ENCODE results near the gene RFC1.
"Not testable (repeated sequence)": the region's sequence is repeated elsewhere in the genome, so short reads cannot be mapped to it uniquely, and the experiment has no call there.

RFC1 gene

DNA sequence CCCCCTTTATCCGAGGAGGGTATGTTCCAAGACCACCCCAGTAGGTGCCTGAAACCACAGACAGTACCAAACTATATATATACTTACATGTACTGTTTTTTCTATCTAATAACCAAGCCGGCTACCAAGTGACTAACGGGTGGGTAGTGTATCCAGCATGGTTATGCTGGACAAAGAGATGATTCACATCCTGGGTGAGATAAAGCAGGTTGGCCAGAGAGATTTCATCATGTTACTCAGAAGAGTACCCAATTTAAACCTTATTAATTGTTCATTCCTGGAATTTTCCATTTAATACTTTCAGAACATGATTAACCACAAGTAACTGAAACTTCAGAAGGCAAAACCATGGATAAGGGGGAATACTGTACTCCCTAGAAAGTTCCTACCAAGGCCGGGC, 46.5 kb downstream of the RFC1 start:
- Histone ChIP-seq H3K9me3 (ENCODE audit: control insufficient read depth in 1 of 2, low read length in 2 of 2) (no peaks in the 10 kb centered on the region), H3K9ac (ENCODE audit: low read depth in 1 of 2, low read length in 2 of 2) (no peak overlapping the region), H3K27ac (ENCODE audit: low read depth, low read length) (no peak overlapping the region), H3K27me3 (ENCODE audit: control insufficient read depth in 1 of 2, insufficient read depth in 2 of 2, low read length in 2 of 2) (no peaks in the 10 kb centered on the region), H3K36me3 (ENCODE audit: control insufficient read depth in 1 of 2, insufficient read depth in 2 of 2, low read length in 2 of 2) (peaks cover 15 to 37% of the 10 kb centered on the region in 2 donors), H3K4me1 (ENCODE audit: control insufficient read depth in 1 of 2, insufficient read depth in 2 of 2, low read length in 2 of 2) (no peaks in the 10 kb centered on the region), H3K4me3 (ENCODE audit: low read depth in 1 of 2, low read length in 2 of 2) (no peak overlapping the region)

DNA sequence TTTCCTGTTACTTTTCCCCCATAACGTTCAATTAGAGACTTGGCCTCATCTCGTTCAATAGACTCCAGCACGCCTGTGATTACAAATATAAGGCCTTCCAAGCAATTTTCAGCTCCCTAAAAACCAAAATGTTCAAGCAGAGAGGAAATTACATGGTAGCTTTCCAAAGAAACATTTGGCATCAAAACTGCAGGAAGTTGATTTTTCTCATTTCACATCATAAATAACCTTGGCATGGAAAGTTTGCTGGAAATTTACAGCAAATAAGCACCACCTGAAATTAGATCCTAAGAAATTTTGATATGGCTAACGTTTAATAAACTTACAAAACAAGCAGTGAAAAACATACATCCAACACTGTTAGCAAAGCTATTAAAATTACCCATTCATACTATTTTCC, 53.3 kb downstream of the RFC1 start:
- no peak overlapping the region for H3K27ac ChIP-seq (ENCODE audit: low read depth, low read length)
- peaks cover 19 to 78% of the 10 kb centered on the region in 2 donors for H3K36me3 ChIP-seq (ENCODE audit: control insufficient read depth in 1 of 2, insufficient read depth in 2 of 2, low read length in 2 of 2)
- H3K9me3 ChIP-seq (ENCODE audit: control insufficient read depth in 1 of 2, low read length in 2 of 2), result no peaks in the 10 kb centered on the region

DNA sequence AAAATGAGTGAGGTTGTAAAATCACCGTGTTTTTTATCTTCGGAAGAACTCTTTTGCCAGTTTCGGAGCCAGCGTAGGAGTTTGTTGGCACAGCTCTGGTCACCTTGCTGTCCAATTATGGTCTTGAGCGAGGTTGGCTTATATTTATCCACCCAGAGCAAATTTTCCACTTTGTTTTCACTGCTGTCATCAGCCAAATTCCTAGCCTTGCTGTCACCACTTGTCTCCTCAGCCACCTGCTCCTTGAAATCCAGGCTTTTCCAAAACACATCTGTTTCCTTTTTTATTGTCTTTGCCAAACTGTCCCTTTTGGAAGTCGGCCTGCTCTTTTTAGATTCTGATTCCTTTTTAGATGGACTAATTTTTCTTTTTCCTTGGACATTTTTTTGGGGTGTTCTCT, 57.6 kb downstream of the RFC1 start:
- Histone ChIP-seq H3K36me3 (ENCODE audit: control insufficient read depth in 1 of 2, insufficient read depth in 2 of 2, low read length in 2 of 2) (peaks cover 21 to 68% of the 10 kb centered on the region in 2 donors), H3K27ac (ENCODE audit: low read depth, low read length) (no peak overlapping the region)

More for the DNA sequence above, 53.3 kb downstream of the RFC1 start:
- Histone ChIP-seq H3K27me3 (ENCODE audit: control insufficient read depth in 1 of 2, insufficient read depth in 2 of 2, low read length in 2 of 2) (no peaks in the 10 kb centered on the region), H3K4me1 (ENCODE audit: control insufficient read depth in 1 of 2, insufficient read depth in 2 of 2, low read length in 2 of 2) (no peaks in the 10 kb centered on the region), H3K9ac (ENCODE audit: low read depth in 1 of 2, low read length in 2 of 2) (no peak overlapping the region), H3K4me3 (ENCODE audit: low read depth in 1 of 2, low read length in 2 of 2) (no peak overlapping the region)

DNA sequence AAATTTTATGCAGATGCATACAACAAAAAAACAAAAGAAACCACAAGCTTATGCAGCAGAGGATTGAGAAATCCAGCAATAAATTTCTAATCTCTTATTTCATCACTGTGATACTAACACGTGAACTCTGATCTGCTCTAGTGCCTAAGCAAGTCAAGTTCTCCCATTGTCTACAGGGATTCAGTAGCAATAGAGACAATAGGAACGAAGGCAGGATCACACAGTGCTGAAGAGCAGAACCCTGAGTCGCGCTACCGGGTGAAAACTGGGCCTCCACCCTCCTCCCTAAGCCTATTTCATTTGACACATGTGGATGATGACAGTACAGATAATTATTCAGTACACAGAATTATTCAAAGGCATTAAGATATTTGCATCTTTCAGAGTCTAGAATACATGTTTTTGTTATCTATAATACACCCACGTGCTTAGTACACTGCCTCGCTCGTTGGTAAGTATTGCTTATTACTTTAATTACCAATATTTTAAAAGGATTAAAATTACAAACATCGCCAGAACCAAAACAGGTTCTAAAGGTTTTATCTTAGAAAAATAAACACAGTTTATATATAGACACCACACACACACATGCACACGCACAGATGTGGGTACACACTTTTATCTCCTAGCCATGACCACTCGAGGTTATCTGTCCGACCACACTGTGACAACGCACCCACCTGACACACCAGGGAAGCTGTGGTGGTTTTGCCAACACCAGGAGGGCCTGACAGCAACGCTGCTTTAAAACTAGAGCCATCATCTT, 60.1 kb downstream of the RFC1 start:
- no peaks in the 10 kb centered on the region for H3K4me1 ChIP-seq (ENCODE audit: control insufficient read depth in 1 of 2, insufficient read depth in 2 of 2, low read length in 2 of 2)
- no peak overlapping the region for H3K9ac ChIP-seq (ENCODE audit: low read depth in 1 of 2, low read length in 2 of 2)
- H3K36me3 ChIP-seq (ENCODE audit: control insufficient read depth in 1 of 2, insufficient read depth in 2 of 2, low read length in 2 of 2), result peaks cover 23 to 69% of the 10 kb centered on the region in 2 donors
- H3K27ac ChIP-seq (ENCODE audit: low read depth, low read length), result no peak overlapping the region
- no peaks in the 10 kb centered on the region for H3K9me3 ChIP-seq (ENCODE audit: control insufficient read depth in 1 of 2, low read length in 2 of 2)
- no peaks in the 10 kb centered on the region for H3K27me3 ChIP-seq (ENCODE audit: control insufficient read depth in 1 of 2, insufficient read depth in 2 of 2, low read length in 2 of 2)
- H3K4me3 ChIP-seq (ENCODE audit: low read depth in 1 of 2, low read length in 2 of 2), result no peak overlapping the region

More for the DNA sequence above, 57.6 kb downstream of the RFC1 start:
- no peaks in the 10 kb centered on the region for H3K9me3 ChIP-seq (ENCODE audit: control insufficient read depth in 1 of 2, low read length in 2 of 2)
- H3K4me1 ChIP-seq (ENCODE audit: control insufficient read depth in 1 of 2, insufficient read depth in 2 of 2, low read length in 2 of 2), result no peaks in the 10 kb centered on the region
- no peak overlapping the region for H3K4me3 ChIP-seq (ENCODE audit: low read depth in 1 of 2, low read length in 2 of 2)
- no peak overlapping the region for H3K9ac ChIP-seq (ENCODE audit: low read depth in 1 of 2, low read length in 2 of 2)
- H3K27me3 ChIP-seq (ENCODE audit: control insufficient read depth in 1 of 2, insufficient read depth in 2 of 2, low read length in 2 of 2), result no peaks in the 10 kb centered on the region

DNA sequence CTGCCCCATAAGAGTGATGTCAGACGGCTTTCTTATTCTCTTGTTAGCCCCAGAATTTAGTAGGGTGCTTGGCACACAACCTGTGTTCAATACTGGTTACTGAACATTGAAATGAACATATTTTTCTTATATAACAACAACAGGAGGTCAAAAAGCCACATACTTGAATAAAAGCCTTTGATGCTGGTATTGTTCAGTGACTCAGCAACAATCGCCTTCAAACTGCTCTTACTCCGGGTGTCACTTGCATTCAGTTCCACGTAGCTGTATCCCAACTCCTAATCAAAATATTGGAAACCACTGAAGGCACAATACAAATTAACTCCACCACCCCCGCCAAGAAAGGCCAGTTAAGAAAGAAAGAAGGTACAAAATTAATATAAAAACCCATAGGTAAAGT, 61.5 kb downstream of the RFC1 start:
- no peak overlapping the region for H3K27ac ChIP-seq (ENCODE audit: low read depth, low read length)
- no peak overlapping the region for H3K9ac ChIP-seq (ENCODE audit: low read depth in 1 of 2, low read length in 2 of 2)
- no peaks in the 10 kb centered on the region for H3K9me3 ChIP-seq (ENCODE audit: control insufficient read depth in 1 of 2, low read length in 2 of 2)
- H3K27me3 ChIP-seq (ENCODE audit: control insufficient read depth in 1 of 2, insufficient read depth in 2 of 2, low read length in 2 of 2), result no peaks in the 10 kb centered on the region
- H3K4me3 ChIP-seq (ENCODE audit: low read depth in 1 of 2, low read length in 2 of 2), result no peak overlapping the region
- H3K36me3 ChIP-seq (ENCODE audit: control insufficient read depth in 1 of 2, insufficient read depth in 2 of 2, low read length in 2 of 2), result peaks cover 22 to 67% of the 10 kb centered on the region in 2 donors
- H3K4me1 ChIP-seq (ENCODE audit: control insufficient read depth in 1 of 2, insufficient read depth in 2 of 2, low read length in 2 of 2), result no peaks in the 10 kb centered on the region

DNA sequence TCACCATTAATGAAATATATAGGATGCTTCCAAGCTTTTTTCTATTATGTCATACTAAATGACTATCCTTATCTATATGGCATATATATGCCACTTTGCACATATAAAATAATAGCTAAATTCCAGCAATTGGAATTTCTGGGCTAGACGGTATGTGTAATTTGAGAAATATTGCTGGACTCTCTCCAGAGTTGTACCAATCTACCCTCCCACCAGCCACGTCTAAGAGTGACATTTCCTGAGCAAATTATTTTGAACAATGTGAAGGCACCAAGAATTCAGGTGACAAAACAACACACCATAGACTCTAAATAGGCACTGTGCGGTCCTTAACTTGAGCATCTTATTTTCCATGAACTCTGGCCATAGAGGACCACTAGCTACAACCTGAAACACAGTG, 62.3 kb downstream of the RFC1 start:
- Histone ChIP-seq H3K4me3 (ENCODE audit: low read depth in 1 of 2, low read length in 2 of 2) (no peak overlapping the region), H3K4me1 (ENCODE audit: control insufficient read depth in 1 of 2, insufficient read depth in 2 of 2, low read length in 2 of 2) (no peaks in the 10 kb centered on the region), H3K9ac (ENCODE audit: low read depth in 1 of 2, low read length in 2 of 2) (no peak overlapping the region), H3K27me3 (ENCODE audit: control insufficient read depth in 1 of 2, insufficient read depth in 2 of 2, low read length in 2 of 2) (no peaks in the 10 kb centered on the region), H3K27ac (ENCODE audit: low read depth, low read length) (no peak overlapping the region), H3K36me3 (ENCODE audit: control insufficient read depth in 1 of 2, insufficient read depth in 2 of 2, low read length in 2 of 2) (peaks cover 22 to 64% of the 10 kb centered on the region in 2 donors), H3K9me3 (ENCODE audit: control insufficient read depth in 1 of 2, low read length in 2 of 2) (no peaks in the 10 kb centered on the region)

DNA sequence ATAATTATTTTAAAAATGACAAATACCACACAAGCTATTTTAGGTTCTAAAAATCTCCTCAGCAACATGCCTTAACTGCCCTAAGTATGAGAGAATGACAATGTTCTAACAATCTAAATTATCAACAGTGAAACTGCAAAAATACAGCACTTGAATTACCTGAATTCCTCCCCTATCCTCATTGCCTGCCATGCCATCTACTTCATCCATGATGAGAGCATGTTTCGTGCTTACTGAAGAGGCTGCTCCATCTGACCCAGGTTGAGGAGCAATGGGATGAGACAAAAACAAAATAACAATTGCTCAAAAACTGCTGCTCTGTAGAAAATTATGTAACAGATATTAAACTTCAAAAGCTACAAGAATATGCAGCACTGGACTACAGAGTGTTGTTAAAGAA, 63.3 kb downstream of the RFC1 start:
- Histone ChIP-seq H3K27ac (ENCODE audit: low read depth, low read length) (no peak overlapping the region), H3K9ac (ENCODE audit: low read depth in 1 of 2, low read length in 2 of 2) (no peak overlapping the region), H3K9me3 (ENCODE audit: control insufficient read depth in 1 of 2, low read length in 2 of 2) (no peaks in the 10 kb centered on the region), H3K4me1 (ENCODE audit: control insufficient read depth in 1 of 2, insufficient read depth in 2 of 2, low read length in 2 of 2) (no peaks in the 10 kb centered on the region), H3K36me3 (ENCODE audit: control insufficient read depth in 1 of 2, insufficient read depth in 2 of 2, low read length in 2 of 2) (peaks cover 26 to 62% of the 10 kb centered on the region in 2 donors), H3K4me3 (ENCODE audit: low read depth in 1 of 2, low read length in 2 of 2) (no peak overlapping the region), H3K27me3 (ENCODE audit: control insufficient read depth in 1 of 2, insufficient read depth in 2 of 2, low read length in 2 of 2) (no peaks in the 10 kb centered on the region)

DNA sequence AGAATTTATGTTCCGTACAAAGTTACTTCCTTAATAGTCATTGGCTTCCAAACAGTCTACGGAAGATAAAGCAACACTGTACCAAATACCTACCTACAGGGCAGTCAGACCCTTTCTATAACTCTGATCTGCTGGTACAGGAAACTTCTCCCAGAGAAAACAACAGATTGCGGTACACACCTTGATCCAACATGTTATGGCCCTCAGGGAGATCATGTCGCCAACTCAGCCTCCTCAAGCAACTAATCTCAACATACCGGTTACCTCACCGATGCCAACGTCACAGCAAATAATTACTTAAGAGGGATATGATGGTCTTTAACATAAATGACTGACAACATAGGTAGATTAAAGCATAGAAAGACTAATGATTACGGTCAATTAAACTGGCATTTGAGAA, 70.4 kb downstream of the RFC1 start:
- Histone ChIP-seq H3K27ac (ENCODE audit: low read depth, low read length) (no peak overlapping the region), H3K9me3 (ENCODE audit: control insufficient read depth in 1 of 2, low read length in 2 of 2) (no peaks in the 10 kb centered on the region), H3K9ac (ENCODE audit: low read depth in 1 of 2, low read length in 2 of 2) (no peak overlapping the region), H3K4me3 (ENCODE audit: low read depth in 1 of 2, low read length in 2 of 2) (no peak overlapping the region), H3K4me1 (ENCODE audit: control insufficient read depth in 1 of 2, insufficient read depth in 2 of 2, low read length in 2 of 2) (no peaks in the 10 kb centered on the region), H3K36me3 (ENCODE audit: control insufficient read depth in 1 of 2, insufficient read depth in 2 of 2, low read length in 2 of 2) (peaks cover 34 to 57% of the 10 kb centered on the region in 2 donors), H3K27me3 (ENCODE audit: control insufficient read depth in 1 of 2, insufficient read depth in 2 of 2, low read length in 2 of 2) (no peaks in the 10 kb centered on the region)

DNA sequence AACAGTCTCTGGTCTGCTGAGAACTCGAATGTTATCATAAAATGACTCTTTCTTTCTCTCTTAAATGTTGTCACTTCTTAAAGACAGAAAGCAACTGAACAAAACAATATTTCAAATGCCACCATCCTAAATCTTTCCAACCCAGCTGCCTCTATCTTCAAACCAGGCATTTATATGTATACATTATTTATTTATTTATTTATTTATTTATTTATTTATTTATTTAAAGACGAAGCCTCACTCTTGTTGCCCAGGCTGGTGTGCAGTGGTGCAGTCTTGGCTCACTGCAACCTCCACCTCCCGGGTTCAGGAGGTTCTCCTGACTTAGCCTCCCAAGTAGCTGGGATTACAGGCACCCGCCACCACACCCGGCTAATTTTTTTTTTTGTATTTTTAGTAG, 73.7 kb downstream of the RFC1 start:
- not testable (repeated sequence) for H3K4me1 ChIP-seq (ENCODE audit: control insufficient read depth in 1 of 2, insufficient read depth in 2 of 2, low read length in 2 of 2); H3K27ac ChIP-seq (ENCODE audit: low read depth, low read length); H3K27me3 ChIP-seq (ENCODE audit: control insufficient read depth in 1 of 2, insufficient read depth in 2 of 2, low read length in 2 of 2); H3K9me3 ChIP-seq (ENCODE audit: control insufficient read depth in 1 of 2, low read length in 2 of 2); H3K9ac ChIP-seq (ENCODE audit: low read depth in 1 of 2, low read length in 2 of 2); H3K4me3 ChIP-seq (ENCODE audit: low read depth in 1 of 2, low read length in 2 of 2)
- H3K36me3 ChIP-seq (ENCODE audit: control insufficient read depth in 1 of 2, insufficient read depth in 2 of 2, low read length in 2 of 2), result peaks cover 47 to 62% of the 10 kb centered on the region in 2 donors

DNA sequence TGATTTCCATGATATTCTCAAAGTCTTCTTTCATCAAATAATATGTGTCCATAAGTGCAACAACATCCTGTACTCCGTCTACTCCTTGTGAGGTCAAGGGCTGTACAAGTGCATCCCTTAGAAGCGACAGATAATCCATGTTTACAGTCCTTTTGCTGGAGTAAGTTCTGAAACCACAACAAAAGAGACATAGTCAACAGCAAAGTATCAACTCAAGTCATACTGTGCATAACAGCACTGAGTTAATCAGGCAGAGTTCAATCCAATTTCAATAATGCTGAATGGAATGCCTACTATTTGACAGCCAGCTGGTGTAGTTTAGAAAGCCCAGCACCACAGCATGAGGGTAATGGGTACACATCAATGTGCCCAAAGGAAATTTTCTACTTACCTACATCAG, 74.5 kb downstream of the RFC1 start:
- H3K4me1 ChIP-seq (ENCODE audit: control insufficient read depth in 1 of 2, insufficient read depth in 2 of 2, low read length in 2 of 2), result no peaks in the 10 kb centered on the region
- no peaks in the 10 kb centered on the region for H3K9me3 ChIP-seq (ENCODE audit: control insufficient read depth in 1 of 2, low read length in 2 of 2)
- peaks cover 48 to 69% of the 10 kb centered on the region in 2 donors for H3K36me3 ChIP-seq (ENCODE audit: control insufficient read depth in 1 of 2, insufficient read depth in 2 of 2, low read length in 2 of 2)
- no peak overlapping the region for H3K9ac ChIP-seq (ENCODE audit: low read depth in 1 of 2, low read length in 2 of 2)
- H3K27me3 ChIP-seq (ENCODE audit: control insufficient read depth in 1 of 2, insufficient read depth in 2 of 2, low read length in 2 of 2), result no peaks in the 10 kb centered on the region
- no peak overlapping the region for H3K4me3 ChIP-seq (ENCODE audit: low read depth in 1 of 2, low read length in 2 of 2)
- H3K27ac ChIP-seq (ENCODE audit: low read depth, low read length), result no peak overlapping the region

Data from duodenal mucosa (tissue), 2 donors.